K562 (cell line): ENCODE measurements around the gene AP1S3. TPM values are rescaled to one million over a fixed set of nuclear protein-coding genes. Genes with fewer than 3 reads are reported as not detected.

Source experiments
- ATAC-seq: fragments of 200-7000 bp; cut with Tn5 transposase; 3 replicates; pipeline ENCODE4 v1.9.1; 2020; ENCODE audit warnings: moderate library complexity
- BruUV-seq: library from RNA; stranded (reverse); fragments of 400-500 nt; replicated peaks from 2 replicates; lab custom pipeline; 2021; lab: Mats Ljungman, UMichigan
- CTCF ChIA-PET: fragments of 300-600 bp; formaldehyde crosslinking; extraction: SDS; loops from one replicate; lab custom pipeline; 2021; ENCODE audit warnings: low intra/inter-chr PET ratio; lab: Yijun Ruan, JAX
- POLR2A ChIA-PET: fragments of 300-600, 350-650 bp; sonication (Branson Sonifier 250); formaldehyde crosslinking; extraction: SDS; loops from one replicate; lab custom pipeline; 2021; ENCODE audit warnings: antibody characterized with exemption, inconsistent platforms; lab: Yijun Ruan, JAX
- DNase-seq, 4 experiments: peaks; one replicate each; pipeline versions ENCODE4 v3.0.0 to v3.0.0-alpha.2; 2011 to 2018; ENCODE audit warnings: low spot score in 3 of 4, mixed read lengths in 3 of 4; ENCODE audit errors: extremely low read depth in 1 of 4
- FAIRE-seq: peaks from 2 replicates; lab custom pipeline; 2011; peaks lifted over from hg19 to GRCh38; lab: Jason Lieb, UNC
- H2AFZ ChIP-seq: 2 replicates; pipeline ENCODE4 v1.6.0; 2011; ENCODE audit warnings: low read depth, low read length, control low read depth, inconsistent platforms
- H3K27ac ChIP-seq: fragments of 200-600 bp; 3 replicates; pipeline ENCODE4 v1.8.0; 2011; ENCODE audit warnings: low read depth, mild to moderate bottlenecking, control low read depth, inconsistent platforms, low read length, moderate library complexity, mixed read lengths; ENCODE audit errors: extremely low read depth
- H3K27me3 ChIP-seq, 2 experiments: fragments of 300-600 bp in 1 of 2; 2 replicates in 1 of 2; 3 replicates in 1 of 2; pipeline versions ENCODE4 v1.6.0 to v1.8.0; 2011; ENCODE audit warnings: inconsistent platforms in 2 of 2, low read length in 2 of 2, mild to moderate bottlenecking in 1 of 2, mixed read lengths in 1 of 2, moderate library complexity in 1 of 2; ENCODE audit not compliant: control insufficient read depth in 2 of 2, insufficient read depth in 2 of 2
- H3K36me3 ChIP-seq: fragments of 300-600 bp; 3 replicates; pipeline ENCODE4 v1.8.0; 2011; ENCODE audit warnings: mild to moderate bottlenecking, low read length, inconsistent platforms; ENCODE audit not compliant: control insufficient read depth, insufficient read depth
- H3K4me1 ChIP-seq, 2 experiments: fragments of 200-600 bp in 1 of 2; replicated peaks in 1 of 2; 2 replicates in 1 of 2; 3 replicates in 1 of 2; pipeline versions ENCODE4 v1.5.1 to v1.8.0; 2011; ENCODE audit warnings: inconsistent platforms in 2 of 2, low read length in 2 of 2, mild to moderate bottlenecking in 1 of 2, mixed read lengths in 1 of 2, moderate library complexity in 1 of 2; ENCODE audit not compliant: control insufficient read depth in 2 of 2, insufficient read depth in 2 of 2
- H3K4me2 ChIP-seq: 2 replicates; pipeline ENCODE4 v1.6.1; 2011; ENCODE audit warnings: low read length, control low read depth, inconsistent platforms, mixed read lengths; ENCODE audit not compliant: insufficient read depth
- H3K4me3 ChIP-seq: fragments of 200-600 bp; sonication (generic), shearing (Covaris generic); 2 replicates; pipeline ENCODE4 v1.5.1; 2016; ENCODE audit warnings: control low read depth, inconsistent platforms
- H3K79me2 ChIP-seq: fragments of 200-600 bp; 3 replicates; pipeline ENCODE4 v1.8.0; 2011; ENCODE audit warnings: low read length, inconsistent platforms; ENCODE audit not compliant: control insufficient read depth, insufficient read depth
- H3K9ac ChIP-seq, 2 experiments: 2 replicates each; pipeline versions ENCODE4 v1.6.0 to v1.6.1; 2011; ENCODE audit warnings: low read depth in 2 of 2, low read length in 2 of 2, control low read depth in 1 of 2, inconsistent platforms in 1 of 2, mild to moderate bottlenecking in 1 of 2, mixed read lengths in 1 of 2; ENCODE audit not compliant: insufficient read depth in 1 of 2
- H3K9me1 ChIP-seq: one replicate; pipeline ENCODE4 v1.6.0; 2011; ENCODE audit warnings: inconsistent platforms, mild to moderate bottlenecking, low read length, moderate library complexity; ENCODE audit not compliant: control insufficient read depth, insufficient read depth
- H3K9me3 ChIP-seq: replicated peaks from 2 replicates; pipeline ENCODE4 v1.5.1; 2011; ENCODE audit warnings: low read depth, low read length, inconsistent platforms; ENCODE audit not compliant: control insufficient read depth, insufficient read depth
- H4K20me1 ChIP-seq: replicated peaks from 2 replicates; pipeline ENCODE4 v1.6.1; 2011; ENCODE audit warnings: low read length, inconsistent platforms, mixed read lengths; ENCODE audit not compliant: control insufficient read depth, insufficient read depth
- ADNP ChIP-seq: fragments of 200-800 bp; sonication (Bioruptor generic); IDR thresholded peaks from 2 replicates; pipeline ENCODE4 v1.6.1; 2016; ENCODE audit warnings: missing genetic modification characterization, missing compliant biosample characterization
- CBFB ChIP-seq: sonication (generic); formaldehyde crosslinking; IDR thresholded peaks from 2 replicates; pipeline ENCODE4 v1.4.0; 2020; ENCODE audit warnings: mild to moderate bottlenecking, missing genetic modification reagents
- CBX2 ChIP-seq: fragments of 200-600 bp; sonication (generic); IDR thresholded peaks from one replicate; pipeline ENCODE4 v1.6.1; 2012; ENCODE audit warnings: mild to moderate bottlenecking, low read length, inconsistent platforms; ENCODE audit not compliant: insufficient read depth, poor library complexity, severe bottlenecking
- CBX8 ChIP-seq: fragments of 200-600 bp; sonication (generic); IDR thresholded peaks from 2 replicates; pipeline ENCODE4 v1.6.1; 2012; ENCODE audit warnings: borderline replicate concordance, mixed run types, low read depth, mild to moderate bottlenecking, moderate library complexity, mixed read lengths, low read length, control low read depth, inconsistent platforms; ENCODE audit not compliant: poor library complexity, severe bottlenecking; ENCODE audit errors: extremely low read depth
- EHMT2 ChIP-seq: fragments of 450-650 bp; IDR thresholded peaks from 2 replicates; pipeline ENCODE4 v1.6.1; 2018; ENCODE audit warnings: antibody characterized with exemption
- MLX ChIP-seq, 2 experiments: fragments of 450-650 bp in 1 of 2; sonication (generic) in 1 of 2; formaldehyde crosslinking; conservative IDR thresholded peaks; 2 replicates each; pipeline versions ENCODE4 v1.4.0 to v1.8.1; 2020 to 2022; ENCODE audit warnings: mild to moderate bottlenecking in 1 of 2, missing genetic modification reagents in 1 of 2
- PHF20 ChIP-seq: fragments of 450-650 bp; IDR thresholded peaks from 2 replicates; pipeline ENCODE4 v1.6.1; 2018; ENCODE audit not compliant: partially characterized antibody
- SMAD4 ChIP-seq: fragments of 250-450 bp; sonication (Bioruptor Pico); conservative IDR thresholded peaks from 2 replicates; pipeline ENCODE4 v1.8.0; 2021; ENCODE audit warnings: inconsistent platforms, mild to moderate bottlenecking, moderate library complexity
- TAL1 ChIP-seq: fragments of 450-650 bp; IDR thresholded peaks from 2 replicates; pipeline ENCODE4 v1.6.1; 2016; ENCODE audit warnings: mild to moderate bottlenecking
- TFAP4 ChIP-seq: sonication (generic); formaldehyde crosslinking; IDR thresholded peaks from 2 replicates; pipeline ENCODE4 v1.8.0; 2022; ENCODE audit warnings: missing genetic modification reagents, mild to moderate bottlenecking, moderate library complexity, borderline replicate concordance
- WHSC1 ChIP-seq: IDR thresholded peaks from one replicate; pipeline ENCODE4 v1.6.1; 2012; ENCODE audit warnings: low read length, control low read depth, inconsistent platforms
- ZBTB1 ChIP-seq: sonication (generic); formaldehyde crosslinking; IDR thresholded peaks from 2 replicates; pipeline ENCODE4 v1.8.1; 2023; ENCODE audit warnings: missing genetic modification reagents, low read depth, mild to moderate bottlenecking, borderline replicate concordance
- ZNF134 ChIP-seq: fragments of 250-450 bp; sonication (Bioruptor Pico); conservative IDR thresholded peaks from 2 replicates; pipeline ENCODE4 v1.4.0; 2020
- ZNF217 ChIP-seq: sonication (generic); formaldehyde crosslinking; IDR thresholded peaks from 2 replicates; pipeline ENCODE4 v1.8.0; 2022; ENCODE audit warnings: mild to moderate bottlenecking, missing genetic modification reagents
- ZNF398 ChIP-seq: fragments of 250-450 bp; sonication (Bioruptor Pico); IDR thresholded peaks from 2 replicates; pipeline ENCODE4 v1.8.0; 2021; ENCODE audit warnings: moderate library complexity, mild to moderate bottlenecking, inconsistent platforms
- ZNF561 ChIP-seq: fragments of 450-650 bp; formaldehyde crosslinking; conservative IDR thresholded peaks from 2 replicates; pipeline ENCODE4 v1.4.0; 2020; ENCODE audit warnings: mild to moderate bottlenecking, moderate library complexity
- ZNF778 ChIP-seq: fragments of 450-650 bp; formaldehyde crosslinking; IDR thresholded peaks from 2 replicates; pipeline ENCODE4 v1.4.0; 2020; ENCODE audit warnings: mild to moderate bottlenecking, moderate library complexity
- WGBS: fragments of 100-300 bp; shearing (Covaris generic); methylation state at CpG from one replicate; pipeline ENCODE4 v1.1.6; 2016; ENCODE audit warnings: low coverage, mixed read lengths; ENCODE audit not compliant: insufficient coverage; ENCODE audit errors: missing lambda C conversion rate; 5-methylcytosine and 5-hydroxymethylcytosine counted together
- in situ Hi-C: fragments of 300-500 bp; cut with MboI; formaldehyde crosslinking; loops from 4 replicates; pipeline ENCODE4 v1.15.0; 2018; ENCODE audit warnings: inconsistent platforms, mixed read lengths
- intact Hi-C: fragments of 100-400 bp; cut with micrococcal nuclease; formaldehyde crosslinking; loops from 2 replicates; pipeline ENCODE4 v1.14.2; 2022
- polyA plus RNA-seq, 8 experiments: library from polyadenylated mRNA; depleted of rRNA in 4 of 8; stranded (reverse) in 5 of 8; unstranded in 3 of 8; fragments of >200 nt; fragmentation: Nextera tagmentation in 2 of 8; fragmentation: Illumina TruSeq in 1 of 8; extraction: Ambion mirVana in 2 of 8; extraction: Trizol in 1 of 8; gene quantifications; 2 replicates each; pipeline versions ENCODE4 v1.2.1 to v1.2.3, GENCODE V29; 2011 to 2014; ENCODE audit warnings: inconsistent platforms in 1 of 8, missing spikeins in 1 of 8
- total RNA-seq, 7 experiments: library from RNA; depleted of rRNA in 6 of 7; stranded (reverse); fragments of >200 nt in 6 of 7; fragmentation: Illumina TruSeq in 2 of 7; extraction: Trizol in 2 of 7; gene quantifications; 2 replicates each; pipeline versions ENCODE4 v1.2.1 to v1.2.3, GENCODE V29; 2011 to 2021; ENCODE audit warnings: low replicate concordance in 1 of 7

Gene AP1S3
- total and polyA plus RNA-seq, 9 of the 15 experiments (the other 6 are each of a cell fraction or from before 2014, with no cell fraction given) = 0.50 to 3.8 (median 2.1) TPM

- TF ChIP-seq ZNF217 (CRISPR knock-in tag) (no peak), SMAD4 (CRISPR knock-in tag) (no peak), ZNF778 (CRISPR knock-in tag) (no peak), ZNF398 (no peak), EHMT2 (no peak), ZNF134 (no peak), CBX8 (no peak), ADNP (tag) (no peak), PHF20 (no peak), CBFB (CRISPR knock-in tag) (no peak), TFAP4 (CRISPR knock-in tag) (no peak), TAL1 (no peak), ZBTB1 (CRISPR knock-in tag) (no peak), ZNF561 (CRISPR knock-in tag) (no peak), CBX2 (no peak), WHSC1 (no peak), MLX (CRISPR knock-in tag; conservative IDR thresholded peaks at IDR 0.05) (no peak)
- Histone ChIP-seq H3K27ac (no peak overlapping the region), H3K9me1 (no peaks in the 10 kb centered on the region), H3K27me3 (no peaks in the 10 kb centered on the region; a peak in 1 of 5 replicates), H3K4me3 (no peak overlapping the region), H3K9me3 (no peaks in the 10 kb centered on the region), H3K9ac (no peak overlapping the region), H2AFZ (no peak overlapping the region), H3K79me2 (no peaks in the 10 kb centered on the region), H3K4me2 (no peak overlapping the region), H3K36me3 (no peaks in the 10 kb centered on the region), H4K20me1 (no peaks in the 10 kb centered on the region), H3K4me1 (no peaks in the 10 kb centered on the region)
- BruUV-seq = no TSS peak
- no peak for FAIRE-seq
- ChIA-PET CTCF (no interaction called here), POLR2A (no interaction called here)
- in situ Hi-C loops (no loop called here), intact Hi-C loops (no loop called here)
- no peak for ATAC-seq
- 9% methylated on average over 3 of the region's 3 CpGs for WGBS
- DNase-seq = no peak
Measured at GRCh38 chr2:223772363-223772762, 65.0 kb downstream of the AP1S3 start.
